GM21786 (cell line): Measurements from ENCODE around the gene ZNF718.
"Not testable (repeated sequence)": the region's sequence is repeated elsewhere in the genome, so short reads cannot be mapped to it uniquely, and the experiment has no call there.

Source experiments
- ATAC-seq: cut with Tn5 transposase; IDR thresholded peaks from one replicate; pipeline ENCODE4 v1.9.1; 2021; ENCODE audit not compliant: unreplicated experiment

Gene ZNF718

GRCh38 chr4:147233-147632 lies 22.9 kb downstream of the ZNF718 start:
- no peak for ATAC-seq

- ATAC-seq = no peak
These were observed 37.4 kb downstream of the ZNF718 start for GRCh38 chr4:161496-162284.

- ATAC-seq = not testable (repeated sequence)
These were observed 45.3 kb downstream of the ZNF718 start for GRCh38 chr4:169640-170039.

GRCh38 chr4:171318-171717 lies 47.0 kb downstream of the ZNF718 start:
- not testable (repeated sequence) for ATAC-seq

- no peak for ATAC-seq
These were observed 49.5 kb downstream of the ZNF718 start for GRCh38 chr4:173666-174314.

- no peak for ATAC-seq
These were observed 51.7 kb downstream of the ZNF718 start for GRCh38 chr4:175986-176385.

- no peak for ATAC-seq
These were observed 52.7 kb downstream of the ZNF718 start for GRCh38 chr4:176995-177394.

GRCh38 chr4:182225-182624 lies 57.9 kb downstream of the ZNF718 start:
- not testable (repeated sequence) for ATAC-seq

GRCh38 chr4:188091-188490 lies 63.8 kb downstream of the ZNF718 start:
- no peak for ATAC-seq

- not testable (repeated sequence) for ATAC-seq
These were observed 70.9 kb downstream of the ZNF718 start for GRCh38 chr4:195159-195558.

GRCh38 chr4:200936-201335 lies 76.6 kb downstream of the ZNF718 start:
- no peak for ATAC-seq

GRCh38 chr4:202822-203221 lies 78.5 kb downstream of the ZNF718 start:
- not testable (repeated sequence) for ATAC-seq

GRCh38 chr4:205097-205756 lies 80.9 kb downstream of the ZNF718 start:
- no peak for ATAC-seq

- no peak for ATAC-seq
These were observed 81.8 kb downstream of the ZNF718 start for GRCh38 chr4:206054-206453.

GRCh38 chr4:208416-209096 lies 84.3 kb downstream of the ZNF718 start:
- not testable (repeated sequence) for ATAC-seq

GRCh38 chr4:211033-211511 lies 86.8 kb downstream of the ZNF718 start:
- no peak for ATAC-seq

- ATAC-seq = no peak
These were observed 88.3 kb downstream of the ZNF718 start for GRCh38 chr4:212438-213188.

GRCh38 chr4:213189-213535 lies 88.9 kb downstream of the ZNF718 start:
- ATAC-seq = not testable (repeated sequence)
